A549 (cell line): ENCODE data around the gene ZRANB3. TPM values are rescaled to one million over a fixed set of nuclear protein-coding genes. Genes with fewer than 3 reads are reported as not detected.

Source experiments
- ATAC-seq, 2 experiments: fragments of 200-7000 bp in 1 of 2; fragments of >200 bp in 1 of 2; cut with Nextera tagmentation in 1 of 2; cut with Tn5 transposase in 1 of 2; 3 replicates each; pipeline versions ENCODE4 v1.8.0 to v1.9.1; 2018 to 2020; ENCODE audit warnings: mild to moderate bottlenecking in 1 of 2, moderate library complexity in 1 of 2
- CTCF ChIA-PET: fragments of 300-600 bp; sonication (Branson Sonifier 250); formaldehyde crosslinking; extraction: SDS; loops from one replicate; lab custom pipeline; 2021; ENCODE audit warnings: antibody characterized with exemption, inconsistent platforms; lab: Yijun Ruan, JAX
- POLR2A ChIA-PET: fragments of 350-600 bp; formaldehyde crosslinking; extraction: SDS; loops from one replicate; lab custom pipeline; 2021; ENCODE audit warnings: antibody characterized with exemption, inconsistent platforms; lab: Yijun Ruan, JAX
- DNase-seq, 2 experiments: peaks; one replicate each; pipeline versions ENCODE4 v3.0.0 to v3.0.0-alpha.2; 2011 to 2016; ENCODE audit warnings: low read depth in 1 of 2, low spot score in 1 of 2
- FAIRE-seq: peaks from 2 replicates; lab custom pipeline; 2011; peaks lifted over from hg19 to GRCh38; lab: Jason Lieb, UNC
- H3K27ac ChIP-seq, 2 experiments: fragments of >200 bp; sonication (Bioruptor Twin); formaldehyde crosslinking; 3 replicates each; pipeline ENCODE4 v1.5.1; 2016 to 2017
- H3K4me1 ChIP-seq: fragments of >200 bp; sonication (Bioruptor Twin); formaldehyde crosslinking; 3 replicates; pipeline ENCODE4 v1.6.1; 2016
- H3K4me2 ChIP-seq: fragments of >200 bp; sonication (Bioruptor Twin); formaldehyde crosslinking; 3 replicates; pipeline ENCODE4 v1.6.1; 2016
- H3K4me3 ChIP-seq: fragments of >200 bp; sonication (Bioruptor Twin); formaldehyde crosslinking; 3 replicates; pipeline ENCODE4 v1.5.1; 2016
- H3K9me3 ChIP-seq: fragments of >200 bp; sonication (Bioruptor Twin); formaldehyde crosslinking; 3 replicates; pipeline ENCODE4 v1.6.1; 2016
- CHD4 ChIP-seq: fragments of 200-600 bp; sonication (generic); IDR thresholded peaks from 2 replicates; pipeline ENCODE4 v1.6.1; 2016; ENCODE audit warnings: antibody characterized with exemption, mild to moderate bottlenecking, borderline replicate concordance
- EP300 ChIP-seq, 2 experiments: fragments of >200 bp; sonication (Bioruptor Twin); formaldehyde crosslinking; IDR thresholded peaks; 2 replicates in 1 of 2; 3 replicates in 1 of 2; pipeline ENCODE4 v1.6.1; 2016 to 2017
- ESRRA ChIP-seq: fragments of 150-350 bp; IDR thresholded peaks from 2 replicates; pipeline ENCODE4 v1.6.1; 2014; ENCODE audit warnings: mild to moderate bottlenecking, low read length, borderline replicate concordance
- FOSB ChIP-seq: fragments of 250-450 bp; sonication (Bioruptor Pico); IDR thresholded peaks from 2 replicates; pipeline ENCODE4 v1.5.0; 2020; ENCODE audit warnings: mild to moderate bottlenecking, moderate library complexity
- FOSL2 ChIP-seq, 2 experiments: fragments of 450-650 bp in 1 of 2; fragments of >200 bp in 1 of 2; sonication (Bioruptor Twin) in 1 of 2; formaldehyde crosslinking; IDR thresholded peaks; 2 replicates each; pipeline versions ENCODE4 v1.5.0 to v1.6.1; 2016 to 2020; ENCODE audit warnings: mild to moderate bottlenecking in 1 of 2, moderate library complexity in 1 of 2
- FOXS1 ChIP-seq: fragments of 250-450 bp; sonication (Bioruptor Pico); IDR thresholded peaks from 2 replicates; pipeline ENCODE4 v1.5.0; 2020; ENCODE audit warnings: mild to moderate bottlenecking, moderate library complexity
- HES2 ChIP-seq: fragments of >200 bp; sonication (Bioruptor Twin); formaldehyde crosslinking; IDR thresholded peaks from 2 replicates; pipeline ENCODE4 v1.6.1; 2016
- KDM1A ChIP-seq: fragments of 200-600 bp; sonication (generic); IDR thresholded peaks from 2 replicates; pipeline ENCODE4 v1.6.1; 2016; ENCODE audit warnings: low read depth, mild to moderate bottlenecking
- MAZ ChIP-seq: fragments of 150-350 bp; IDR thresholded peaks from 2 replicates; pipeline ENCODE4 v1.6.1; 2014; ENCODE audit warnings: antibody characterized with exemption, low read depth, low read length, borderline replicate concordance
- MYC ChIP-seq: IDR thresholded peaks from 2 replicates; pipeline ENCODE4 v1.6.1; 2012; ENCODE audit warnings: mild to moderate bottlenecking, inconsistent platforms, low read length, improper control_type of control experiment, borderline replicate concordance
- POLR2A ChIP-seq: IDR thresholded peaks from 2 replicates; pipeline ENCODE4 v1.6.1; 2012; ENCODE audit warnings: mild to moderate bottlenecking, low read length
- POLR2AphosphoS2 ChIP-seq: conservative IDR thresholded peaks from 2 replicates; pipeline ENCODE4 v1.6.1; 2012; ENCODE audit warnings: low read length, improper control_type of control experiment, inconsistent platforms
- RAD21 ChIP-seq, 2 experiments: fragments of >200 bp in 1 of 2; sonication (Bioruptor Twin) in 1 of 2; formaldehyde crosslinking in 1 of 2; IDR thresholded peaks in 1 of 2; conservative IDR thresholded peaks in 1 of 2; 2 replicates in 1 of 2; 3 replicates in 1 of 2; pipeline ENCODE4 v1.6.1; 2012 to 2018; ENCODE audit warnings: inconsistent platforms in 1 of 2
- RCOR1 ChIP-seq: fragments of 150-350 bp; IDR thresholded peaks from 2 replicates; pipeline ENCODE4 v1.6.1; 2014; ENCODE audit warnings: antibody characterized with exemption, low read length, low read depth
- REST ChIP-seq: fragments of 200-600 bp; sonication (generic); IDR thresholded peaks from 2 replicates; pipeline ENCODE4 v1.6.1; 2016; ENCODE audit warnings: antibody characterized with exemption, mild to moderate bottlenecking, moderate library complexity
- RFX5 ChIP-seq: fragments of 450-650 bp; IDR thresholded peaks from 2 replicates; pipeline ENCODE4 v1.7.1; 2014; ENCODE audit warnings: antibody characterized with exemption, mild to moderate bottlenecking, moderate library complexity
- SMC3 ChIP-seq: fragments of >200 bp; sonication (Bioruptor Twin); formaldehyde crosslinking; IDR thresholded peaks from 3 replicates; pipeline ENCODE4 v1.6.1; 2018; ENCODE audit warnings: inconsistent platforms
- SREBF2 ChIP-seq: fragments of 450-650 bp; IDR thresholded peaks from 2 replicates; pipeline ENCODE4 v1.6.1; 2014; ENCODE audit warnings: mild to moderate bottlenecking, moderate library complexity
- ZC3H11A ChIP-seq: fragments of 450-650 bp; IDR thresholded peaks from 2 replicates; pipeline ENCODE4 v1.6.1; 2014; ENCODE audit warnings: antibody characterized with exemption, mild to moderate bottlenecking
- WGBS: methylation state at CpG from one replicate; pipeline ENCODE4 v1.1.6; 2017; ENCODE audit errors: missing lambda C conversion rate; 5-methylcytosine and 5-hydroxymethylcytosine counted together
- polyA plus RNA-seq, 4 experiments: library from polyadenylated mRNA; depleted of rRNA in 3 of 4; stranded (reverse); fragments of >200 nt; fragmentation: RNase III in 1 of 4; extraction: RNeasy Plus Mini Kit Qiagen cat#74134 plus additional on column Dnase treatment in 1 of 4; gene quantifications; 2 replicates in 3 of 4; 3 replicates in 1 of 4; pipeline ENCODE4 v1.2.3, GENCODE V29; 2011 to 2017

The ZRANB3 gene
- polyA plus RNA-seq, 2 of the 4 experiments (the other 2 are of a cell fraction) = 6.2 to 12.4 TPM

GRCh38 chr2:135456835-135457234 is 74.2 kb downstream of the ZRANB3 start:
- H3K4me1 ChIP-seq = no peaks in the 10 kb centered on the region
- POLR2A ChIA-PET = no interaction called here
- TF ChIP-seq ESRRA (no peak), RFX5 (no peak), MAZ (no peak), SREBF2 (no peak), FOXS1 (CRISPR knock-in tag) (no peak), POLR2AphosphoS2 (no peak), CHD4 (no peak), RCOR1 (no peak), FOSL2 (IDR thresholded peaks at IDR 0.05) (no peak), FOSL2 (CRISPR knock-in tag; IDR thresholded peaks at IDR 0.05) (no peak), POLR2A (no peak)
- DNase-seq = no peak
- H3K4me2 ChIP-seq = no peak overlapping the region
- FAIRE-seq = no peak
- CTCF ChIA-PET = no interaction called here
- no peak overlapping the region for H3K4me3 ChIP-seq
- H3K27ac ChIP-seq = no peak overlapping the region
- WGBS = 91% methylated on average over 1 of the region's 1 CpG
- ATAC-seq = no peak
- H3K9me3 ChIP-seq = 0 out of 3 replicates have a peak, but pooled peaks cover 10% of the 10 kb centered on the region

GRCh38 chr2:135456431-135456830 is 74.6 kb downstream of the ZRANB3 start:
- Histone ChIP-seq H3K9me3 (0 out of 3 replicates have a peak, but pooled peaks cover 10% of the 10 kb centered on the region), H3K4me2 (no peak overlapping the region), H3K27ac (no peak overlapping the region), H3K4me1 (no peaks in the 10 kb centered on the region), H3K4me3 (no peak overlapping the region)
- no peak for ATAC-seq
- ChIA-PET CTCF (no interaction called here), POLR2A (no interaction called here)
- WGBS = 86% methylated on average over 2 of the region's 2 CpGs
- DNase-seq = no peak
- no peak for FAIRE-seq
- TF ChIP-seq FOSB (CRISPR knock-in tag) (no peak), RAD21 (conservative IDR thresholded peaks at IDR 0.05 in 1 of 2, IDR thresholded peaks at IDR 0.05 in 1 of 2) (no peak), HES2 (no peak), ZC3H11A (no peak), REST (no peak)

GRCh38 chr2:135454608-135455007 is 76.4 kb downstream of the ZRANB3 start:
- no peak for TF ChIP-seq EP300 (IDR thresholded peaks at IDR 0.05)
- TF ChIP-seq SMC3 = no peak
- no peak for TF ChIP-seq CHD4
- TF ChIP-seq POLR2AphosphoS2 = no peak
- 0 out of 2 replicates have a peak, but pooled peaks have one; percentile 23 for TF ChIP-seq KDM1A
- TF ChIP-seq MAZ = no peak
- TF ChIP-seq MYC = no peak
- H3K9me3 ChIP-seq = 0 out of 3 replicates have a peak, but pooled peaks cover 10% of the 10 kb centered on the region
- DNase-seq (no peak), ATAC-seq (no peak), FAIRE-seq (no peak)
- H3K4me3 ChIP-seq = no peak overlapping the region
- no peak overlapping the region for H3K4me2 ChIP-seq
- H3K4me1 ChIP-seq = no peaks in the 10 kb centered on the region
- CTCF ChIA-PET = no interaction called here
- POLR2A ChIA-PET = no interaction called here
- 90% methylated on average over 1 of the region's 1 CpG for WGBS
- H3K27ac ChIP-seq = no peak overlapping the region
